Right atrium auricular region (tissue), 2 donors: ENCODE results near the gene SPOCK1. TPM values are rescaled to one million over a fixed set of nuclear protein-coding genes. Genes with fewer than 3 reads are reported as not detected.

Experiments
- DNase-seq: peaks from one replicate; pipeline ENCODE4 v3.0.0-alpha.2; 2019; ENCODE audit warnings: low spot score
- H3K27ac ChIP-seq, 2 donors: fragments of 200-600 bp; sonication (generic); 1 replicate in 1 of 2; 2 replicates in 1 of 2; pipeline ENCODE4 v1.5.1; 2016 to 2019
- H3K27me3 ChIP-seq, 2 donors: fragments of 200-600 bp; sonication (generic); one replicate each; pipeline versions ENCODE4 v1.5.1 to v1.6.0; 2017 to 2019
- H3K36me3 ChIP-seq: fragments of 200-600 bp; sonication (generic); one replicate; pipeline ENCODE4 v1.5.1; 2016
- H3K4me1 ChIP-seq, 2 donors: fragments of 200-600 bp; sonication (generic); one replicate each; pipeline versions ENCODE4 v1.5.1 to v1.6.0; 2017 to 2019
- H3K4me3 ChIP-seq, 2 donors: fragments of 200-600 bp; sonication (generic); 1 replicate in 1 of 2; 2 replicates in 1 of 2; pipeline ENCODE4 v1.5.1; 2017 to 2019; ENCODE audit warnings: mild to moderate bottlenecking in 1 of 2, moderate library complexity in 1 of 2
- H3K9me3 ChIP-seq, 2 donors: fragments of 200-600 bp; sonication (generic); one replicate each; pipeline ENCODE4 v1.5.1; 2019
- CTCF ChIP-seq, 2 donors: fragments of 200-600 bp; sonication (generic); IDR thresholded peaks; one replicate each; pipeline ENCODE4 v1.5.1; 2019; ENCODE audit warnings: antibody characterized with exemption in 2 of 2
- total RNA-seq, 2 donors: library from RNA; depleted of rRNA; stranded (reverse); fragments of >200 nt; gene quantifications; one replicate each; pipeline ENCODE4 v1.1.0, GENCODE V29; 2016

The SPOCK1 gene
- total RNA-seq, 2 donors from 2014 or later = 59.8 to 84.5 TPM

- TF ChIP-seq CTCF (IDR thresholded peaks at IDR 0.05) = no peak
- DNase-seq = no peak
- no peaks in the 10 kb centered on the region for H3K36me3 ChIP-seq
- H3K27me3 ChIP-seq = no peaks in the 10 kb centered on the region
- H3K4me3 ChIP-seq = no peak overlapping the region
- H3K4me1 ChIP-seq = no peaks in the 10 kb centered on the region
- H3K9me3 ChIP-seq = no peaks in the 10 kb centered on the region
- H3K27ac ChIP-seq = no peak overlapping the region
These were observed 68.1 kb downstream of the SPOCK1 start for GRCh38 chr5:137431051-137431450.

- no peak overlapping the region for H3K4me3 ChIP-seq
- TF ChIP-seq CTCF (IDR thresholded peaks at IDR 0.05) = no peak
These were observed 83.9 kb downstream of the SPOCK1 start for GRCh38 chr5:137415231-137415681.

GRCh38 chr5:137414112-137414755 is 84.9 kb downstream of the SPOCK1 start:
- no peaks in the 10 kb centered on the region for H3K27me3 ChIP-seq
- no peak for DNase-seq

More at GRCh38 chr5:137415231-137415681, 83.9 kb downstream of the SPOCK1 start:
- Histone ChIP-seq H3K4me1 (peaks cover 0 to 24% of the 10 kb centered on the region in 2 donors), H3K9me3 (peaks cover 0 to 12% of the 10 kb centered on the region in 2 donors), H3K27ac (no peak overlapping the region), H3K27me3 (no peaks in the 10 kb centered on the region), H3K36me3 (no peaks in the 10 kb centered on the region)
- DNase-seq = no peak

GRCh38 chr5:137412136-137412535 is 87.0 kb downstream of the SPOCK1 start:
- DNase-seq = no peak
- Histone ChIP-seq H3K36me3 (no peaks in the 10 kb centered on the region), H3K9me3 (peaks cover 0 to 12% of the 10 kb centered on the region in 2 donors), H3K27me3 (no peaks in the 10 kb centered on the region), H3K27ac (no peak overlapping the region), H3K4me1 (peaks cover 0 to 30% of the 10 kb centered on the region in 2 donors), H3K4me3 (no peak overlapping the region)
- TF ChIP-seq CTCF (IDR thresholded peaks at IDR 0.05) = no peak

More at GRCh38 chr5:137414112-137414755, 84.9 kb downstream of the SPOCK1 start:
- Histone ChIP-seq H3K36me3 (no peaks in the 10 kb centered on the region), H3K27ac (peak overlapping the region in 1 of 2 donors; percentile 34), H3K4me3 (no peak overlapping the region), H3K4me1 (peaks cover 0 to 30% of the 10 kb centered on the region in 2 donors), H3K9me3 (peaks cover 0 to 12% of the 10 kb centered on the region in 2 donors)
- TF ChIP-seq CTCF (IDR thresholded peaks at IDR 0.05) = no peak

GRCh38 chr5:137410234-137411010 is 88.7 kb downstream of the SPOCK1 start:
- H3K27ac ChIP-seq = no peak overlapping the region
- H3K36me3 ChIP-seq = no peaks in the 10 kb centered on the region
- no peak for TF ChIP-seq CTCF (IDR thresholded peaks at IDR 0.05)
- H3K4me1 ChIP-seq = peaks cover 0 to 29% of the 10 kb centered on the region in 2 donors
- no peak overlapping the region for H3K4me3 ChIP-seq
- DNase-seq = no peak
- no peaks in the 10 kb centered on the region for H3K27me3 ChIP-seq
- no peaks in the 10 kb centered on the region for H3K9me3 ChIP-seq
